GM12878 (cell line): ENCODE results near the gene GMDS. TPM values are rescaled to one million over a fixed set of nuclear protein-coding genes. Genes with fewer than 3 reads are reported as not detected.

Experiments used
- ATAC-seq: fragments of 200-7000 bp; cut with Tn5 transposase; 3 replicates; pipeline ENCODE4 v1.9.1; 2020; ENCODE audit warnings: mild to moderate bottlenecking, moderate library complexity
- BruUV-seq: library from RNA; stranded (reverse); fragments of 400-500 nt; replicated peaks from 2 replicates; lab custom pipeline; 2021; lab: Mats Ljungman, UMichigan
- CTCF ChIA-PET: fragments of 300-600 bp; sonication (Branson Sonifier 250); formaldehyde crosslinking; extraction: SDS; loops from one replicate; lab custom pipeline; 2021; ENCODE audit warnings: inconsistent platforms; lab: Yijun Ruan, JAX
- POLR2A ChIA-PET: fragments of 350-600 bp; formaldehyde crosslinking; extraction: SDS; loops from one replicate; lab custom pipeline; 2021; ENCODE audit warnings: inconsistent platforms; lab: Charles Lee
- RAD21 ChIA-PET: fragments of 300-600 bp; sonication (Branson Sonifier 250); formaldehyde crosslinking; loops from one replicate; lab custom pipeline; 2023; ENCODE audit warnings: antibody characterized with exemption; ENCODE audit not compliant: unreplicated experiment; lab: Charles Lee
- SMC1A ChIA-PET: fragments of 300-600 bp; sonication (Branson Sonifier 250); formaldehyde crosslinking; loops from one replicate; lab custom pipeline; 2023; ENCODE audit not compliant: unreplicated experiment, uncharacterized antibody; lab: Charles Lee
- DNase-seq: peaks from one replicate; pipeline ENCODE4 v3.0.0-alpha.2; 2011; ENCODE audit warnings: low read depth, low spot score
- FAIRE-seq: peaks from 3 replicates; lab custom pipeline; 2011; peaks lifted over from hg19 to GRCh38; lab: Jason Lieb, UNC
- H2AFZ ChIP-seq: 2 replicates; pipeline ENCODE4 v1.6.0; 2011; ENCODE audit warnings: low read depth, low read length, control low read depth; ENCODE audit not compliant: control insufficient read depth
- H3K27ac ChIP-seq: 2 replicates; pipeline ENCODE4 v1.5.1; 2011; ENCODE audit warnings: control low read depth; ENCODE audit not compliant: control insufficient read depth, insufficient read depth
- H3K27me3 ChIP-seq, 2 experiments: replicated peaks in 1 of 2; 2 replicates each; pipeline versions ENCODE4 v1.6.0 to v1.6.1; 2011; ENCODE audit warnings: low read length in 1 of 2; ENCODE audit not compliant: control insufficient read depth in 2 of 2, insufficient read depth in 2 of 2
- H3K36me3 ChIP-seq, 2 experiments: 2 replicates each; pipeline ENCODE4 v1.5.1; 2011; ENCODE audit warnings: low read length in 1 of 2; ENCODE audit not compliant: control insufficient read depth in 2 of 2, insufficient read depth in 2 of 2
- H3K4me1 ChIP-seq: 2 replicates; pipeline ENCODE4 v1.6.1; 2011; ENCODE audit warnings: mild to moderate bottlenecking, low read length, moderate library complexity, mixed read lengths; ENCODE audit not compliant: control insufficient read depth, insufficient read depth
- H3K4me2 ChIP-seq: 2 replicates; pipeline ENCODE4 v1.6.0; 2011; ENCODE audit warnings: control low read depth; ENCODE audit not compliant: control insufficient read depth, insufficient read depth
- H3K4me3 ChIP-seq: fragments of 200-600 bp; sonication (generic); 2 replicates; pipeline ENCODE4 v1.5.1; 2016
- H3K79me2 ChIP-seq: 2 replicates; pipeline ENCODE4 v1.6.0; 2011; ENCODE audit warnings: low read length; ENCODE audit not compliant: control insufficient read depth, insufficient read depth
- H3K9ac ChIP-seq: 2 replicates; pipeline ENCODE4 v1.8.0; 2011; ENCODE audit warnings: low read length, control low read depth, mixed read lengths; ENCODE audit not compliant: control insufficient read depth, insufficient read depth
- H3K9me3 ChIP-seq: replicated peaks from 3 replicates; pipeline ENCODE4 v1.5.1; 2011; ENCODE audit warnings: mild to moderate bottlenecking, low read length; ENCODE audit not compliant: control insufficient read depth, insufficient read depth
- H4K20me1 ChIP-seq: 2 replicates; pipeline ENCODE4 v1.6.0; 2011; ENCODE audit not compliant: control insufficient read depth, insufficient read depth
- HCFC1 ChIP-seq: fragments of 150-350 bp; IDR thresholded peaks from 2 replicates; pipeline ENCODE4 v1.6.1; 2014; ENCODE audit warnings: low read length
- IRF5 ChIP-seq: fragments of 450-650 bp; IDR thresholded peaks from 2 replicates; pipeline ENCODE4 v1.6.1; 2017; ENCODE audit warnings: borderline replicate concordance
- MEF2B ChIP-seq: fragments of 450-650 bp; IDR thresholded peaks from 2 replicates; pipeline ENCODE4 v1.6.1; 2018; ENCODE audit warnings: mild to moderate bottlenecking, moderate library complexity; ENCODE audit not compliant: partially characterized antibody, poor library complexity, severe bottlenecking
- NKRF ChIP-seq: fragments of 450-650 bp; conservative IDR thresholded peaks from 2 replicates; pipeline ENCODE4 v1.6.1; 2017; ENCODE audit warnings: mild to moderate bottlenecking, moderate library complexity
- NR2C2 ChIP-seq: IDR thresholded peaks from 2 replicates; pipeline ENCODE4 v1.6.1; 2011; ENCODE audit warnings: borderline replicate concordance, low read depth; ENCODE audit not compliant: control insufficient read depth, insufficient read length
- PAX8 ChIP-seq: fragments of 450-650 bp; IDR thresholded peaks from 2 replicates; pipeline ENCODE4 v1.6.1; 2017; ENCODE audit warnings: mild to moderate bottlenecking, moderate library complexity
- RAD21 ChIP-seq: IDR thresholded peaks from 2 replicates; pipeline ENCODE4 v1.6.1; 2011; ENCODE audit warnings: mild to moderate bottlenecking, low read depth, low read length, moderate library complexity; ENCODE audit not compliant: insufficient read depth
- SUPT20H ChIP-seq: IDR thresholded peaks from 2 replicates; pipeline ENCODE4 v1.6.1; 2011; ENCODE audit warnings: low read depth, mild to moderate bottlenecking, low read length, moderate library complexity, borderline replicate concordance; ENCODE audit not compliant: control insufficient read depth
- WGBS: methylation state at CpG from one replicate; pipeline ENCODE4 v1.1.6; 2016; ENCODE audit warnings: low lambda C conversion rate; ENCODE audit not compliant: insufficient replicate concordance, insufficient coverage; ENCODE audit errors: missing lambda C conversion rate; 5-methylcytosine and 5-hydroxymethylcytosine counted together
- in situ Hi-C: fragments of 300-500 bp; cut with MboI; formaldehyde crosslinking; loops from 9 replicates; pipeline ENCODE4 v1.14.3; 2018; ENCODE audit warnings: mixed read lengths
- intact Hi-C: fragments of 100-400 bp; cut with micrococcal nuclease; formaldehyde crosslinking; loops from one replicate; pipeline ENCODE4 v1.14.2; 2022; ENCODE audit not compliant: unreplicated experiment
- polyA plus RNA-seq, 11 experiments: library from polyadenylated mRNA; depleted of rRNA in 4 of 11; unstranded in 6 of 11; stranded (reverse) in 5 of 11; fragments of >200 nt; fragmentation: Nextera tagmentation in 4 of 11; fragmentation: Illumina TruSeq in 1 of 11; extraction: Ambion mirVana in 4 of 11; extraction: Trizol in 1 of 11; gene quantifications; 1 replicate in 1 of 11; 2 replicates in 10 of 11; pipeline versions ENCODE4 v1.2.1 to v1.2.3, GENCODE V29; 2011 to 2016; ENCODE audit warnings: inconsistent platforms in 2 of 11, missing spikeins in 2 of 11, low read depth in 1 of 11
- total RNA-seq, 4 experiments: library from RNA; depleted of rRNA in 3 of 4; stranded (reverse); fragments of >200 nt in 3 of 4; fragmentation: Illumina TruSeq in 1 of 4; extraction: Trizol in 1 of 4; gene quantifications; 2 replicates each; pipeline versions ENCODE4 v1.2.1 to v1.2.3, GENCODE V29; 2013 to 2021

GMDS gene
- total and polyA plus RNA-seq, 10 of the 15 experiments (the other 5 are each of a cell fraction or from before 2014, with no cell fraction given), result 0.61 to 53.8 (median 29.3) TPM

- TF ChIP-seq RAD21, result peak; percentile 45
- no peak for TF ChIP-seq IRF5
- TF ChIP-seq NKRF, result no peak
- TF ChIP-seq MEF2B, result no peak
- TF ChIP-seq NR2C2, result no peak
- no peak for TF ChIP-seq HCFC1
- TF ChIP-seq SUPT20H, result no peak
Observed at GRCh38 chr6:1792989-1793388, 452.4 kb downstream of the GMDS start (continued).

- ChIA-PET SMC1A (interaction anchor here (1.2 kb wide), 1 partner anchor 103 kb away, joined by 3 read pairs; no protein-coding TSS in a partner anchor), CTCF (interaction anchor here (1.4 kb wide), 1 partner anchor 20 kb away, joined by 3 read pairs; no protein-coding TSS in a partner anchor), RAD21 (no interaction called here), POLR2A (no interaction called here)
- in situ Hi-C loops, result no loop called here
- Histone ChIP-seq H3K27ac (no peak overlapping the region), H4K20me1 (no peaks in the 10 kb centered on the region), H3K79me2 (no peaks in the 10 kb centered on the region), H2AFZ (no peak overlapping the region), H3K4me1 (peaks cover 10% of the 10 kb centered on the region; the same call in 1 of the 2 replicates), H3K36me3 (no peaks in the 10 kb centered on the region), H3K9ac (no peak overlapping the region), H3K27me3 (no peaks in the 10 kb centered on the region), H3K4me3 (no peak overlapping the region), H3K4me2 (no peak overlapping the region), H3K9me3 (no peaks in the 10 kb centered on the region)
- no TSS peak for BruUV-seq
- WGBS, result 96% methylated on average over 3 of the region's 3 CpGs
- peak; percentile 38 for FAIRE-seq
- intact Hi-C loops, result no loop called here
- no peak for ATAC-seq
- no peak for TF ChIP-seq PAX8
- no peak for DNase-seq
Observed at GRCh38 chr6:1790684-1791083, 454.7 kb downstream of the GMDS start.
